Frontal cortex (tissue), 4 donors: ENCODE results near the gene RC3H1. TPM values are rescaled to one million over a fixed set of nuclear protein-coding genes. Genes with fewer than 3 reads are reported as not detected.
"Not testable (repeated sequence)": the region's sequence is repeated elsewhere in the genome, so short reads cannot be mapped to it uniquely, and the experiment has no call there.

ENCODE experiments used
- DNase-seq, 2 donors: peaks; one replicate each; pipeline ENCODE4 v3.0.0; 2012; ENCODE audit warnings: low spot score in 2 of 2
- FAIRE-seq: peaks from 2 replicates; lab custom pipeline; 2012; peaks lifted over from hg19 to GRCh38; lab: Jason Lieb, UNC
- total RNA-seq: library from RNA; depleted of rRNA; stranded (reverse); fragments of >200 nt; gene quantifications from one replicate; pipeline ENCODE4 v1.2.3, GENCODE V29; 2014
- donor health status: control.
- donor health status: control.
- donor health status: control.

Gene RC3H1, protein sequence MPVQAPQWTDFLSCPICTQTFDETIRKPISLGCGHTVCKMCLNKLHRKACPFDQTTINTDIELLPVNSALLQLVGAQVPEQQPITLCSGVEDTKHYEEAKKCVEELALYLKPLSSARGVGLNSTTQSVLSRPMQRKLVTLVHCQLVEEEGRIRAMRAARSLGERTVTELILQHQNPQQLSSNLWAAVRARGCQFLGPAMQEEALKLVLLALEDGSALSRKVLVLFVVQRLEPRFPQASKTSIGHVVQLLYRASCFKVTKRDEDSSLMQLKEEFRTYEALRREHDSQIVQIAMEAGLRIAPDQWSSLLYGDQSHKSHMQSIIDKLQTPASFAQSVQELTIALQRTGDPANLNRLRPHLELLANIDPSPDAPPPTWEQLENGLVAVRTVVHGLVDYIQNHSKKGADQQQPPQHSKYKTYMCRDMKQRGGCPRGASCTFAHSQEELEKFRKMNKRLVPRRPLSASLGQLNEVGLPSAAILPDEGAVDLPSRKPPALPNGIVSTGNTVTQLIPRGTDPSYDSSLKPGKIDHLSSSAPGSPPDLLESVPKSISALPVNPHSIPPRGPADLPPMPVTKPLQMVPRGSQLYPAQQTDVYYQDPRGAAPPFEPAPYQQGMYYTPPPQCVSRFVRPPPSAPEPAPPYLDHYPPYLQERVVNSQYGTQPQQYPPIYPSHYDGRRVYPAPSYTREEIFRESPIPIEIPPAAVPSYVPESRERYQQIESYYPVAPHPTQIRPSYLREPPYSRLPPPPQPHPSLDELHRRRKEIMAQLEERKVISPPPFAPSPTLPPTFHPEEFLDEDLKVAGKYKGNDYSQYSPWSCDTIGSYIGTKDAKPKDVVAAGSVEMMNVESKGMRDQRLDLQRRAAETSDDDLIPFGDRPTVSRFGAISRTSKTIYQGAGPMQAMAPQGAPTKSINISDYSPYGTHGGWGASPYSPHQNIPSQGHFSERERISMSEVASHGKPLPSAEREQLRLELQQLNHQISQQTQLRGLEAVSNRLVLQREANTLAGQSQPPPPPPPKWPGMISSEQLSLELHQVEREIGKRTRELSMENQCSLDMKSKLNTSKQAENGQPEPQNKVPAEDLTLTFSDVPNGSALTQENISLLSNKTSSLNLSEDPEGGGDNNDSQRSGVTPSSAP
- 27.3 TPM for total RNA-seq

GRCh38 chr1:174022080-174022975, at the start of gene RC3H1:
RC3H1 (minus strand) TSS chr1:174022357; CDS start chr1:173992985, 29,372 bp downstream.
- DNase-seq (peak; percentile 89 to 90), FAIRE-seq (no peak)

DNA sequence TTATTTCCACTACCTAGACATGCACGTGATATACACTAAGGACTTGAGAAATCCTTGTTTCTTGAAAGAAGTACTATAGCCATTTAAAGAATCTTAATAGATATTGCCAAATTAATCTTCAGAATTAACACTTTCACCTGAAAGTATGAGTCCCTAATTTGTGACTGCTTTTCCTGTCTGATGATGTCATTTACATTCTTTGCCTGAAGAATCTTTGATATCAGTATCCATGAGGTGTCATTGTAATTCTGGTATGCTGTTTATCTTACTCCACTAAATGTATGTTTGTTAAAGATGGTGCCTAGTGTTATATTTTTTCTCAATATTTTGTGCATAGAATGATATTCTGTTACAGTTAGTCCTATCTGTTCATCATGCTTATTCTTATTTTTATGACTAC, 48.5 kb upstream of the RC3H1 start:
- DNase-seq (no peak), FAIRE-seq (no peak)

- DNase-seq (no peak), FAIRE-seq (no peak)
Observed at GRCh38 chr1:174068000-174068399, 45.8 kb upstream of the RC3H1 start.

- FAIRE-seq (no peak), DNase-seq (no peak)
Observed at GRCh38 chr1:174060090-174060489, 37.9 kb upstream of the RC3H1 start.

DNA sequence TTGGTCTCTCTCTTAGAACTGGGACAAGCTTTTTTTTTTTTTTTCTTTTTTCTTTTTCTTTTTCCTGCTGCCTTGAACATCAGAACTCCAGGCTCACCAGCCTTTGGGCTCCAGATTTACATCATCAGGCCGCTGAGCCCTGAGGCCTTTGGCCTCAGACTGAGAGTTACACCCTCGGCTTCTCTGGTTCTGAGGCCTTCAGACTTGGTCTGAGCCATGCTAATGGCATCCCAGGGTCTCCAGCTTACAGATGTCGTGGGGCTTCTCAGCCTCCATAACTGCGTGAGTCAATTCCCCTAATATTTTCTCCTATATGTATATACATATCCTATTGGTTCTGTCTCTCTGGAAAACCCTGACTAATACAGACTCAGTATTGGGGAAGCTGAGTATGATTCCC, 36.5 kb upstream of the RC3H1 start:
- FAIRE-seq (no peak), DNase-seq (no peak)

GRCh38 chr1:174056609-174057008, 34.5 kb upstream of the RC3H1 start:
- FAIRE-seq, DNase-seq: not testable (repeated sequence)

GRCh38 chr1:174055797-174056196, 33.6 kb upstream of the RC3H1 start:
- FAIRE-seq: not testable (repeated sequence)

GRCh38 chr1:174053826-174054225, 31.7 kb upstream of the RC3H1 start:
- FAIRE-seq (no peak), DNase-seq (no peak)

More at GRCh38 chr1:174055797-174056196, 33.6 kb upstream of the RC3H1 start:
- DNase-seq: not testable (repeated sequence)

DNA sequence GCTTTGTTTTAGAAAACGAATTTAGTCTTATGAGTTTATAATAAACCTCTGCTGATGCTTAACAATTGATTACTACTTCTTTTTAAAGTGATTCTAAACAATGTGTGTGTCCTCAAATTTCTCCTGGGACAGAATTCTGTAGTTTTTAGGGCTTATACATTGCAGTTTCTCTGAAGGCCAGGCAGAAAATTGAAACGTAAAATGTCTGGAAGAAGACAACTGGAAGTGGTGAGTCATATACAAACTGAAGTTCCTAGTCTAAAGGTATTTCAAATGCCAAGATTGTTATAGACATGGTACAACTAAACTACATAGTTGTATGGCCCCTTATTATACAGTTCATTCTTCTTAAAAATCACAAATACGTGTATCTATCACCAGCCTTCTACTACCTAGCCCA, 30.5 kb upstream of the RC3H1 start:
- DNase-seq (peak in 1 of 2 donors; percentile 19), FAIRE-seq (no peak)

DNA sequence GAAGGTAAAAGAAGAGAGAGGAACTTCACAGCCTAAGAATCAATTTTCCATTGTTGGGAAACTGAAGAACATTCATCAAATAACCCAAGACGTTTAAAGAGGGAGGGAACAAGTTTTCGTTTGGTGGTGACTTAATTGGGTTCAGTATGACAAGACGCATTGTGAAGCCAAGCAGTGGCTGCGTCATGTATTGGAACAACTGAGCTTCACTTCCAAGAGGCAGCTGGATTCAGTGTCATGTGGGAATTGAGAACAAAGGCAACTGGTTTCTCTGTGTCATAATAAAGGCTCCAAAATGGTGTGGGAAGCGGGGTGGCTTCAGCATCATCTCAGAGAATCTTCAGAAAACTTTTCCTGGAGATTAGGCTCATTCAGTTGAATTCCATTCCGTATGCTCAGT, 29.8 kb upstream of the RC3H1 start:
- peak; percentile 56 to 62 for DNase-seq

DNA sequence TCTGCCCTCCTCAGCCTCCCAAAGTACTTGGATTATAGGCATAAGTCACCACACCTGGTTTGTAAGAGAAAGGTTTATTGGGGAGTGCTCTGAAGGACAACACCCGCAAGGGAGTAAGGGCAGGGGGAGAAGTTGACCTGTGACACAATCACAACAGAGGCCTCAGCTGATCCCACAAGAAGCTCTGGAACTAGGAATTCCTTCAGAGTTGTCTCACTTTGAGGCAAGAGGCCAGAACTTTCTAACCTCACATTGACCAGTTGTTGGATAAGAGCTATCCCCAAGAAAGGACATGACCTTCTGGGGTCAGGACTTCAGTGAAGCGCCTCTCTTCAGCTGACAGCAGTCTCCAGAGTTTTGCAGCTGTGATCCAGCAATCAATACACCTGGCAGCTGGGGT, 27.4 kb upstream of the RC3H1 start:
- FAIRE-seq (no peak), DNase-seq (no peak)

More for the DNA sequence above, 29.8 kb upstream of the RC3H1 start:
- peak; percentile 90 for FAIRE-seq

DNA sequence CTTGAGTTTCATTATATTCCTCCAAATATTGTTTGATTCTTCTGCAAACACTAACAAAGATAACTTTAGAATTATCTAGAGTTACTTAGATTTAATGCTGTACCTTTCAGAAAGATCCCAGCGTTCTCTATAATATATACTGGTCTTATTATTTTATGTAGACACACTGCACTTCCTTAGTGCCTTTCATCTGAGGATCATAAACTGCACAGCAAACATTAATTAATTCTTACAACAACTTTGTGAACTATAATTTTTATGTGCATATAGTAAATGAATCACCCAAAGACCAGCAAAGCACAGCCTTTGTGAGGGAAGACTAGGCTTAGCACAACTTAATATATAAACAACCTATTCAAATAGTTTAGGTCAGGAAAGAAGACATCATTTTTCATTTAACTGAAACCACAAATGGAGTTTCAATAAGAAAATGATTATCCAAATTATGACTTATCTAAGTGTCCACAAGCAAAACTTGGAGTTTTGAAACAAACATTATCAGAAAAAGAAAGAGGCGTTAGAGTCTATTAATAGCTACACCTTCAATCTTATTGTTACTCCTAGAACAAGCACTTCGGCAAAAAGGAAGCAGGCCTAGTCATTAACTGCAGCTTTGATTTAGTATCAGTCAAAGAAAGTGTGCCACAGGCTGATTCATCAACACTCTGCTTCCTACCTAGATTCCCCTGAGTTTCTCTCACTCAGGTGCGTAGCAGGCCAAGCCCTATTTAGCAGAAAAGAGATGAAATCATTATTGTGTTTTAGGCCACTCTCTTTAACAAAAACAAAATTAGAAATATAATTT, 22.5 kb upstream of the RC3H1 start:
- DNase-seq: no peak
- no peak for FAIRE-seq

DNA sequence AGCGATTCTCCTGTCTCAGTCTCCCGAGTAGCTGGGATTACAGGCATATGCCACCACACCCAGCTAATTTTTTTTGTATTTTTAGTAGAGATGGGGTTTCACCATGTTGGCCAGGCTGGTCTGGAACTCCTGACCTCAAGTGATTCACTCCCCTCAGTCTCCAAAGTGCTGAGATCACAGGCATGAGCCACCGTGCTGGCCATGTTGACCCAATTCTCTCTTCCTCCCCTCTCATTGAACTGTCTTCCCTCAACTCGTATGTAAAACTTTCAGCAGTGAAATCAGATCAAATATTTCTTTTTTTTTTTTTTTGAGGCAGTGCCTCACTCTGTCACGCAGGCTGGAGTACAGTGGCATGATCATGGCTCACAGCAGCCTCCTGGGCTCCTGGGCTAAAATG, 20.4 kb upstream of the RC3H1 start:
- DNase-seq, FAIRE-seq: not testable (repeated sequence)

DNA sequence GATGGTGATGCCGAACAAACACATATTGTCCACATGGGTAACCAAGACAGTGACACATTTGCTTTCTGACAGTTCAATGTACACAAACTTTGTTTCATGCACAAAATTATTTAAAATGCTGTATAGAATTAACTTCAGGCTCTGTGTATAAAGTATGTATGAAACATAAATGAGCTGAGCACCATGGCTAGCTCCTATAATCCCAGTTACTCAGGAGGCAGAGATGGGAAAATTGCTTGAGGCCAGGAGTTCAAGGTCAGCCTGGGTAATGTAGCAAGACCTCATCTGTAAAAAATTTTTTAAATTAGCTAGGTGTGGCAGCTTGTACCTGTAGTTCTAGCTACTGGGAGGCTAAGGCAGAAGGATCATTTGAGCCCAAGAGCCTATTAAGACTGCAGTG, 19.2 kb upstream of the RC3H1 start:
- FAIRE-seq: no peak
- no peak for DNase-seq

GRCh38 chr1:174040387-174040786, 18.2 kb upstream of the RC3H1 start:
- FAIRE-seq (no peak), DNase-seq (no peak)

GRCh38 chr1:174039027-174039426, 16.9 kb upstream of the RC3H1 start:
- no peak for FAIRE-seq
- DNase-seq: no peak

GRCh38 chr1:174036798-174037197, 14.6 kb upstream of the RC3H1 start:
- no peak for FAIRE-seq
- no peak for DNase-seq

- no peak for FAIRE-seq
- DNase-seq: no peak
Observed at GRCh38 chr1:174036204-174036603, 14.0 kb upstream of the RC3H1 start.
